K562 (cell line): ENCODE results near the gene IFIT5. TPM values are rescaled to one million over a fixed set of nuclear protein-coding genes. Genes with fewer than 3 reads are reported as not detected.

Source experiments
- ATAC-seq: fragments of 200-7000 bp; cut with Tn5 transposase; 3 replicates; pipeline ENCODE4 v1.9.1; 2020; ENCODE audit warnings: moderate library complexity
- BruUV-seq: library from RNA; stranded (reverse); fragments of 400-500 nt; replicated peaks from 2 replicates; lab custom pipeline; 2021; lab: Mats Ljungman, UMichigan
- CTCF ChIA-PET: fragments of 300-600 bp; formaldehyde crosslinking; extraction: SDS; loops from one replicate; lab custom pipeline; 2021; ENCODE audit warnings: low intra/inter-chr PET ratio; lab: Yijun Ruan, JAX
- POLR2A ChIA-PET: fragments of 300-600, 350-650 bp; sonication (Branson Sonifier 250); formaldehyde crosslinking; extraction: SDS; loops from one replicate; lab custom pipeline; 2021; ENCODE audit warnings: antibody characterized with exemption, inconsistent platforms; lab: Yijun Ruan, JAX
- DNase-seq, 4 experiments: peaks; one replicate each; pipeline versions ENCODE4 v3.0.0 to v3.0.0-alpha.2; 2011 to 2018; ENCODE audit warnings: low spot score in 3 of 4, mixed read lengths in 3 of 4; ENCODE audit errors: extremely low read depth in 1 of 4
- FAIRE-seq: peaks from 2 replicates; lab custom pipeline; 2011; peaks lifted over from hg19 to GRCh38; lab: Jason Lieb, UNC
- H2AFZ ChIP-seq: 2 replicates; pipeline ENCODE4 v1.6.0; 2011; ENCODE audit warnings: low read depth, low read length, control low read depth, inconsistent platforms
- H3K27ac ChIP-seq: fragments of 200-600 bp; 3 replicates; pipeline ENCODE4 v1.8.0; 2011; ENCODE audit warnings: low read depth, mild to moderate bottlenecking, control low read depth, inconsistent platforms, low read length, moderate library complexity, mixed read lengths; ENCODE audit errors: extremely low read depth
- H3K27me3 ChIP-seq, 2 experiments: fragments of 300-600 bp in 1 of 2; 2 replicates in 1 of 2; 3 replicates in 1 of 2; pipeline versions ENCODE4 v1.6.0 to v1.8.0; 2011; ENCODE audit warnings: inconsistent platforms in 2 of 2, low read length in 2 of 2, mild to moderate bottlenecking in 1 of 2, mixed read lengths in 1 of 2, moderate library complexity in 1 of 2; ENCODE audit not compliant: control insufficient read depth in 2 of 2, insufficient read depth in 2 of 2
- H3K36me3 ChIP-seq: fragments of 300-600 bp; 3 replicates; pipeline ENCODE4 v1.8.0; 2011; ENCODE audit warnings: mild to moderate bottlenecking, low read length, inconsistent platforms; ENCODE audit not compliant: control insufficient read depth, insufficient read depth
- H3K4me1 ChIP-seq, 2 experiments: fragments of 200-600 bp in 1 of 2; replicated peaks in 1 of 2; 2 replicates in 1 of 2; 3 replicates in 1 of 2; pipeline versions ENCODE4 v1.5.1 to v1.8.0; 2011; ENCODE audit warnings: inconsistent platforms in 2 of 2, low read length in 2 of 2, mild to moderate bottlenecking in 1 of 2, mixed read lengths in 1 of 2, moderate library complexity in 1 of 2; ENCODE audit not compliant: control insufficient read depth in 2 of 2, insufficient read depth in 2 of 2
- H3K4me2 ChIP-seq: 2 replicates; pipeline ENCODE4 v1.6.1; 2011; ENCODE audit warnings: low read length, control low read depth, inconsistent platforms, mixed read lengths; ENCODE audit not compliant: insufficient read depth
- H3K4me3 ChIP-seq: fragments of 200-600 bp; sonication (generic), shearing (Covaris generic); 2 replicates; pipeline ENCODE4 v1.5.1; 2016; ENCODE audit warnings: control low read depth, inconsistent platforms
- H3K79me2 ChIP-seq: fragments of 200-600 bp; 3 replicates; pipeline ENCODE4 v1.8.0; 2011; ENCODE audit warnings: low read length, inconsistent platforms; ENCODE audit not compliant: control insufficient read depth, insufficient read depth
- H3K9ac ChIP-seq, 2 experiments: 2 replicates each; pipeline versions ENCODE4 v1.6.0 to v1.6.1; 2011; ENCODE audit warnings: low read depth in 2 of 2, low read length in 2 of 2, control low read depth in 1 of 2, inconsistent platforms in 1 of 2, mild to moderate bottlenecking in 1 of 2, mixed read lengths in 1 of 2; ENCODE audit not compliant: insufficient read depth in 1 of 2
- H3K9me1 ChIP-seq: one replicate; pipeline ENCODE4 v1.6.0; 2011; ENCODE audit warnings: inconsistent platforms, mild to moderate bottlenecking, low read length, moderate library complexity; ENCODE audit not compliant: control insufficient read depth, insufficient read depth
- H3K9me3 ChIP-seq: replicated peaks from 2 replicates; pipeline ENCODE4 v1.5.1; 2011; ENCODE audit warnings: low read depth, low read length, inconsistent platforms; ENCODE audit not compliant: control insufficient read depth, insufficient read depth
- H4K20me1 ChIP-seq: replicated peaks from 2 replicates; pipeline ENCODE4 v1.6.1; 2011; ENCODE audit warnings: low read length, inconsistent platforms, mixed read lengths; ENCODE audit not compliant: control insufficient read depth, insufficient read depth
- ASH1L ChIP-seq: fragments of 450-650 bp; IDR thresholded peaks from 2 replicates; pipeline ENCODE4 v1.6.1; 2018; ENCODE audit warnings: borderline replicate concordance, mild to moderate bottlenecking, low read depth; ENCODE audit not compliant: partially characterized antibody
- CBFA2T3 ChIP-seq: fragments of 450-650 bp; IDR thresholded peaks from 2 replicates; pipeline ENCODE4 v1.6.1; 2017
- DDX20 ChIP-seq: fragments of 450-650 bp; IDR thresholded peaks from 2 replicates; pipeline ENCODE4 v1.6.1; 2016; ENCODE audit warnings: missing genetic modification characterization, low read depth, mild to moderate bottlenecking, missing compliant biosample characterization, moderate library complexity
- EP300 ChIP-seq: IDR thresholded peaks from 2 replicates; pipeline ENCODE4 v1.6.1; 2012; ENCODE audit warnings: low read length, improper control_type of control experiment
- GABPB2 ChIP-seq: fragments of 250-450 bp; sonication (Bioruptor Pico); conservative IDR thresholded peaks from 2 replicates; pipeline ENCODE4 v1.5.1; 2021; ENCODE audit warnings: mild to moderate bottlenecking
- GATAD2B ChIP-seq: fragments of 450-650 bp; IDR thresholded peaks from 2 replicates; pipeline ENCODE4 v1.6.1; 2017; ENCODE audit warnings: mild to moderate bottlenecking, borderline replicate concordance
- HNRNPK ChIP-seq: fragments of 200-400 bp; formaldehyde crosslinking; IDR thresholded peaks from one replicate; pipeline ENCODE4 v1.6.1; 2018; ENCODE audit warnings: mild to moderate bottlenecking, low read depth, low read length; ENCODE audit not compliant: poor library complexity, severe bottlenecking
- MECOM ChIP-seq: fragments of 250-450 bp; sonication (Bioruptor Pico); IDR thresholded peaks from 2 replicates; pipeline ENCODE4 v1.8.0; 2022; ENCODE audit warnings: inconsistent platforms
- NCOA1 ChIP-seq: fragments of 450-650 bp; IDR thresholded peaks from 2 replicates; pipeline ENCODE4 v1.6.1; 2016; ENCODE audit warnings: low read depth
- NCOA4 ChIP-seq: fragments of 450-650 bp; IDR thresholded peaks from 2 replicates; pipeline ENCODE4 v1.6.1; 2018; ENCODE audit warnings: mild to moderate bottlenecking; ENCODE audit not compliant: partially characterized antibody
- NEUROD1 ChIP-seq: fragments of 150-350 bp; IDR thresholded peaks from 2 replicates; pipeline ENCODE4 v1.6.1; 2014; ENCODE audit warnings: borderline replicate concordance, low read length, low read depth; ENCODE audit not compliant: partially characterized antibody
- NR2F6 ChIP-seq: fragments of 450-650 bp; formaldehyde crosslinking; IDR thresholded peaks from 2 replicates; pipeline ENCODE4 v1.4.0; 2020; ENCODE audit warnings: mild to moderate bottlenecking
- SLC30A9 ChIP-seq: fragments of 250-450 bp; sonication (Bioruptor Pico); IDR thresholded peaks from 2 replicates; pipeline ENCODE4 v1.8.0; 2022; ENCODE audit warnings: mild to moderate bottlenecking, moderate library complexity
- SRSF1 ChIP-seq: fragments of 200-400 bp; formaldehyde crosslinking; IDR thresholded peaks from 2 replicates; pipeline ENCODE4 v1.6.1; 2017; ENCODE audit warnings: mild to moderate bottlenecking, low read depth, low read length, moderate library complexity
- TAL1 ChIP-seq: fragments of 450-650 bp; IDR thresholded peaks from 2 replicates; pipeline ENCODE4 v1.6.1; 2016; ENCODE audit warnings: mild to moderate bottlenecking
- TBL1XR1 ChIP-seq, 2 experiments: IDR thresholded peaks; 2 replicates each; pipeline ENCODE4 v1.6.1; 2012; ENCODE audit warnings: improper control_type of control experiment in 2 of 2, low read length in 2 of 2, mild to moderate bottlenecking in 1 of 2
- TCF3 ChIP-seq: sonication (generic); formaldehyde crosslinking; IDR thresholded peaks from 2 replicates; pipeline ENCODE4 v1.4.0; 2020; ENCODE audit warnings: mild to moderate bottlenecking, missing genetic modification reagents
- TEAD4 ChIP-seq, 2 experiments: sonication (generic) in 1 of 2; formaldehyde crosslinking in 1 of 2; IDR thresholded peaks; 2 replicates each; pipeline versions ENCODE4 v1.6.1 to v1.8.0; 2012 to 2022; ENCODE audit warnings: borderline replicate concordance in 1 of 2, inconsistent platforms in 1 of 2, low read length in 1 of 2, mild to moderate bottlenecking in 1 of 2, missing genetic modification reagents in 1 of 2
- ZNF280A ChIP-seq: fragments of 450-650 bp; IDR thresholded peaks from 2 replicates; pipeline ENCODE4 v1.6.1; 2018; ENCODE audit warnings: mild to moderate bottlenecking, low read depth; ENCODE audit not compliant: partially characterized antibody
- ZNF644 ChIP-seq: fragments of 200-800 bp; sonication (Bioruptor generic); IDR thresholded peaks from 2 replicates; pipeline ENCODE4 v1.6.1; 2016; ENCODE audit warnings: low read depth, missing genetic modification characterization, missing compliant biosample characterization
- ZNF785 ChIP-seq: fragments of 250-450 bp; sonication (Bioruptor Pico); IDR thresholded peaks from 2 replicates; pipeline ENCODE4 v1.4.0; 2020; ENCODE audit warnings: mild to moderate bottlenecking
- WGBS: fragments of 100-300 bp; shearing (Covaris generic); methylation state at CpG from one replicate; pipeline ENCODE4 v1.1.6; 2016; ENCODE audit warnings: low coverage, mixed read lengths; ENCODE audit not compliant: insufficient coverage; ENCODE audit errors: missing lambda C conversion rate; 5-methylcytosine and 5-hydroxymethylcytosine counted together
- in situ Hi-C: fragments of 300-500 bp; cut with MboI; formaldehyde crosslinking; loops from 4 replicates; pipeline ENCODE4 v1.15.0; 2018; ENCODE audit warnings: inconsistent platforms, mixed read lengths
- intact Hi-C: fragments of 100-400 bp; cut with micrococcal nuclease; formaldehyde crosslinking; loops from 2 replicates; pipeline ENCODE4 v1.14.2; 2022
- polyA plus RNA-seq, 8 experiments: library from polyadenylated mRNA; depleted of rRNA in 4 of 8; stranded (reverse) in 5 of 8; unstranded in 3 of 8; fragments of >200 nt; fragmentation: Nextera tagmentation in 2 of 8; fragmentation: Illumina TruSeq in 1 of 8; extraction: Ambion mirVana in 2 of 8; extraction: Trizol in 1 of 8; gene quantifications; 2 replicates each; pipeline versions ENCODE4 v1.2.1 to v1.2.3, GENCODE V29; 2011 to 2014; ENCODE audit warnings: inconsistent platforms in 1 of 8, missing spikeins in 1 of 8
- total RNA-seq, 7 experiments: library from RNA; depleted of rRNA in 6 of 7; stranded (reverse); fragments of >200 nt in 6 of 7; fragmentation: Illumina TruSeq in 2 of 7; extraction: Trizol in 2 of 7; gene quantifications; 2 replicates each; pipeline versions ENCODE4 v1.2.1 to v1.2.3, GENCODE V29; 2011 to 2021; ENCODE audit warnings: low replicate concordance in 1 of 7
- TF ChIP-seq, protein P1 (sequence below): fragments of 450-650 bp; IDR thresholded peaks from 2 replicates; pipeline ENCODE4 v1.6.1; 2016; ENCODE audit warnings: mild to moderate bottlenecking

Gene IFIT5
- total and polyA plus RNA-seq, 9 of the 15 experiments (the other 6 are each of a cell fraction or from before 2014, with no cell fraction given), result 0.04 to 0.11 (median 0.06) TPM; not detected in 5

DNA sequence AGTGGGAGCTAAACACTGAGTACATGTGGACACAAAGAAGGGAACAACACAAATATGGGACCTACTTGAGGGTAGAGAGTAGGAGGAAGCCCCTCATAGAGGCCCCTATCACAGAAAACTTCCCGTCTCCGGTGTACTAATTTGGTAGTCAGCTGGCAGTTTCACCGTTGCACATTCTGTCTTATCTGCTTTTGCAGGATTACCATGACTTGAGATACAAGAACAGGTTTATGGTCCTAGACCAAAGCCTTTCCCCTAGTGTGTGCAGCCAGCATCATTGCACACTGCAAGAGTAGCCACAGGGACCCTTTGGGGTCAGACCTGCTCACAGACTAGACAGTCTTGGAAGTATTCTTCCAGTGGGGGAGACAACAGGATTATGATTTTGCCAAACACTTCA, 42.4 kb upstream of the IFIT5 start:
- Histone ChIP-seq H3K4me1 (peaks cover 0 to 28% of the 10 kb centered on the region in 2 experiments; a peak in 2 of 5 replicates), H2AFZ (peak overlapping the region; percentile 85), H4K20me1 (no peaks in the 10 kb centered on the region), H3K9me1 (no peaks in the 10 kb centered on the region), H3K9ac (no peak overlapping the region), H3K4me3 (no peak overlapping the region), H3K36me3 (no peaks in the 10 kb centered on the region), H3K27ac (no peak overlapping the region), H3K27me3 (no peaks in the 10 kb centered on the region), H3K79me2 (no peaks in the 10 kb centered on the region), H3K4me2 (peak overlapping the region; percentile 32; the same call in 1 of the 2 replicates), H3K9me3 (no peaks in the 10 kb centered on the region)
- POLR2A ChIA-PET, result interaction anchor here (1.1 kb wide), 1 partner anchor 24 kb away, joined by 3 read pairs; no protein-coding TSS in a partner anchor
- in situ Hi-C loops (no loop called here), intact Hi-C loops (no loop called here)
- 0% methylated on average over 3 of the region's 3 CpGs for WGBS
- ATAC-seq (peak; percentile 56), DNase-seq (peak in 1 of 4 experiments; percentile 44), FAIRE-seq (peak; percentile 71)
- CTCF ChIA-PET, result no interaction called here
- BruUV-seq, result no TSS peak
- no peak for TF ChIP-seq NCOA4
- peak; percentile 73 for TF ChIP-seq CBFA2T3
- peak; percentile 40; the same call in 1 of the 2 replicates for TF ChIP-seq TAL1
- TF ChIP-seq EP300, result peak; percentile 65
- TF ChIP-seq TEAD4 (IDR thresholded peaks at IDR 0.05; ENCODE audit: low read length), result peak; percentile 47; the same call in 1 of the 2 replicates
- no peak for TF ChIP-seq TEAD4 (CRISPR knock-in tag; IDR thresholded peaks at IDR 0.05; ENCODE audit: borderline replicate concordance)
- no peak for TF ChIP-seq GATAD2B
- TF ChIP-seq NEUROD1, result no peak
- TF ChIP-seq NR2F6 (CRISPR knock-in tag), result no peak
- TF ChIP-seq DDX20 (tag), result no peak
- no peak for TF ChIP-seq MECOM
- TF ChIP-seq NCOA1, result no peak
- no peak for TF ChIP-seq SLC30A9
- no peak for TF ChIP-seq ASH1L
- no peak for TF ChIP-seq GABPB2 (CRISPR knock-in tag)
- no peak for TF ChIP-seq ZNF280A
- TF ChIP-seq ZNF785 (CRISPR knock-in tag), result no peak
- TF ChIP-seq SRSF1, result no peak
- no peak for TF ChIP-seq TBL1XR1 (IDR thresholded peaks at IDR 0.05; ENCODE audit: low read length in 2 of 2)
- peak; percentile 63 for TF ChIP-seq TCF3 (CRISPR knock-in tag)
- no peak for TF ChIP-seq ZNF644 (tag)
- TF ChIP-seq HNRNPK, result no peak
- TF ChIP-seq, protein P1, sequence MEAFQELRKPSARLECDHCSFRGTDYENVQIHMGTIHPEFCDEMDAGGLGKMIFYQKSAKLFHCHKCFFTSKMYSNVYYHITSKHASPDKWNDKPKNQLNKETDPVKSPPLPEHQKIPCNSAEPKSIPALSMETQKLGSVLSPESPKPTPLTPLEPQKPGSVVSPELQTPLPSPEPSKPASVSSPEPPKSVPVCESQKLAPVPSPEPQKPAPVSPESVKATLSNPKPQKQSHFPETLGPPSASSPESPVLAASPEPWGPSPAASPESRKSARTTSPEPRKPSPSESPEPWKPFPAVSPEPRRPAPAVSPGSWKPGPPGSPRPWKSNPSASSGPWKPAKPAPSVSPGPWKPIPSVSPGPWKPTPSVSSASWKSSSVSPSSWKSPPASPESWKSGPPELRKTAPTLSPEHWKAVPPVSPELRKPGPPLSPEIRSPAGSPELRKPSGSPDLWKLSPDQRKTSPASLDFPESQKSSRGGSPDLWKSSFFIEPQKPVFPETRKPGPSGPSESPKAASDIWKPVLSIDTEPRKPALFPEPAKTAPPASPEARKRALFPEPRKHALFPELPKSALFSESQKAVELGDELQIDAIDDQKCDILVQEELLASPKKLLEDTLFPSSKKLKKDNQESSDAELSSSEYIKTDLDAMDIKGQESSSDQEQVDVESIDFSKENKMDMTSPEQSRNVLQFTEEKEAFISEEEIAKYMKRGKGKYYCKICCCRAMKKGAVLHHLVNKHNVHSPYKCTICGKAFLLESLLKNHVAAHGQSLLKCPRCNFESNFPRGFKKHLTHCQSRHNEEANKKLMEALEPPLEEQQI, result no peak
